KOPT-K1 (cell line): Measurements from ENCODE around the gene NDUFS5.
"Not testable (repeated sequence)": the region's sequence is repeated elsewhere in the genome, so short reads cannot be mapped to it uniquely, and the experiment has no call there.

Experiments used
- H3K27ac ChIP-seq: fragments of 200-600 bp; sonication (generic); 2 replicates; pipeline ENCODE4 v1.5.1; 2016; ENCODE audit warnings: antibody characterized with exemption, mild to moderate bottlenecking, low read depth, low read length; ENCODE audit not compliant: poor library complexity, severe bottlenecking
- H3K36me3 ChIP-seq: fragments of 200-600 bp; sonication (generic); 2 replicates; pipeline ENCODE4 v1.5.1; 2017; ENCODE audit warnings: antibody characterized with exemption, mild to moderate bottlenecking, low read length, moderate library complexity; ENCODE audit not compliant: insufficient read depth
- H3K9me3 ChIP-seq: fragments of 200-600 bp; sonication (generic); 2 replicates; pipeline ENCODE4 v1.5.1; 2017; ENCODE audit warnings: antibody characterized with exemption, low read length, mild to moderate bottlenecking; ENCODE audit not compliant: insufficient read depth, poor library complexity, severe bottlenecking

The NDUFS5 gene

GRCh38 chr1:39068227-39068626 lies 42.1 kb downstream of the NDUFS5 start:
- peaks cover 20% of the 10 kb centered on the region for H3K9me3 ChIP-seq

GRCh38 chr1:39071557-39071956 lies 45.4 kb downstream of the NDUFS5 start:
- H3K9me3 ChIP-seq, result peaks cover 20% of the 10 kb centered on the region
- not testable (repeated sequence) for H3K27ac ChIP-seq, H3K36me3 ChIP-seq

More at GRCh38 chr1:39068227-39068626, 42.1 kb downstream of the NDUFS5 start:
- not testable (repeated sequence) for H3K27ac ChIP-seq, H3K36me3 ChIP-seq

GRCh38 chr1:39076127-39076798 lies 50.1 kb downstream of the NDUFS5 start:
- Histone ChIP-seq H3K27ac (no peak overlapping the region), H3K9me3 (peaks cover 9% of the 10 kb centered on the region), H3K36me3 (no peaks in the 10 kb centered on the region)

GRCh38 chr1:39076799-39077148 lies 50.6 kb downstream of the NDUFS5 start:
- H3K9me3 ChIP-seq, result peaks cover 3% of the 10 kb centered on the region
- no peak overlapping the region for H3K27ac ChIP-seq
- no peaks in the 10 kb centered on the region for H3K36me3 ChIP-seq

GRCh38 chr1:39080269-39080826 lies 54.2 kb downstream of the NDUFS5 start:
- no peak overlapping the region for H3K27ac ChIP-seq
- no peaks in the 10 kb centered on the region for H3K9me3 ChIP-seq

GRCh38 chr1:39080831-39081270 lies 54.7 kb downstream of the NDUFS5 start:
- Histone ChIP-seq H3K36me3 (no peaks in the 10 kb centered on the region), H3K9me3 (no peaks in the 10 kb centered on the region), H3K27ac (no peak overlapping the region)

More at GRCh38 chr1:39080269-39080826, 54.2 kb downstream of the NDUFS5 start:
- no peaks in the 10 kb centered on the region for H3K36me3 ChIP-seq

- no peaks in the 10 kb centered on the region for H3K36me3 ChIP-seq
- H3K9me3 ChIP-seq, result no peaks in the 10 kb centered on the region
- H3K27ac ChIP-seq, result no peak overlapping the region
These were observed 55.3 kb downstream of the NDUFS5 start for GRCh38 chr1:39081271-39082009.

GRCh38 chr1:39082010-39082799 lies 56.1 kb downstream of the NDUFS5 start:
- Histone ChIP-seq H3K9me3 (no peaks in the 10 kb centered on the region), H3K27ac (no peak overlapping the region), H3K36me3 (no peaks in the 10 kb centered on the region)

- no peak overlapping the region for H3K27ac ChIP-seq
- no peaks in the 10 kb centered on the region for H3K9me3 ChIP-seq
- no peaks in the 10 kb centered on the region for H3K36me3 ChIP-seq
These were observed 56.8 kb downstream of the NDUFS5 start for GRCh38 chr1:39082811-39083576.

GRCh38 chr1:39084191-39084590 lies 58.0 kb downstream of the NDUFS5 start:
- Histone ChIP-seq H3K36me3 (no peaks in the 10 kb centered on the region), H3K27ac (no peak overlapping the region), H3K9me3 (no peaks in the 10 kb centered on the region)
